GM18951 (cell line): Measurements from ENCODE around the gene COL25A1.

Experiments
- POLR2A ChIP-seq: IDR thresholded peaks from 4 replicates; pipeline ENCODE4 v1.6.1; 2011; ENCODE audit warnings: mild to moderate bottlenecking; ENCODE audit not compliant: insufficient read length, insufficient read depth; ENCODE audit errors: extremely low read depth
- in situ Hi-C: fragments of 300-500 bp; cut with MboI; formaldehyde crosslinking; loops from one replicate; pipeline ENCODE4 v1.12.0; 2022; ENCODE audit warnings: low sequenced_read_pairs, mixed read lengths, inconsistent platforms; ENCODE audit not compliant: unreplicated experiment

The COL25A1 gene

GRCh38 chr4:109185951-109186350 is 116.5 kb downstream of the COL25A1 start:
- in situ Hi-C loops: no loop called here
- TF ChIP-seq POLR2A: no peak

- TF ChIP-seq POLR2A: no peak
- in situ Hi-C loops: no loop called here
Measured at GRCh38 chr4:109185548-109185947, 116.9 kb downstream of the COL25A1 start.

GRCh38 chr4:109184491-109184961 is 117.9 kb downstream of the COL25A1 start:
- in situ Hi-C loops: no loop called here
- TF ChIP-seq POLR2A: no peak

- in situ Hi-C loops: no loop called here
- no peak for TF ChIP-seq POLR2A
Measured at GRCh38 chr4:109183931-109184490, 118.4 kb downstream of the COL25A1 start.

GRCh38 chr4:109182696-109183095 is 119.8 kb downstream of the COL25A1 start:
- TF ChIP-seq POLR2A: no peak
- in situ Hi-C loops: no loop called here

GRCh38 chr4:109179061-109179460 is 123.4 kb downstream of the COL25A1 start:
- no peak for TF ChIP-seq POLR2A
- in situ Hi-C loops: no loop called here

GRCh38 chr4:109177096-109177810 is 125.2 kb downstream of the COL25A1 start:
- no peak for TF ChIP-seq POLR2A
- in situ Hi-C loops: no loop called here

- in situ Hi-C loops: no loop called here
- no peak for TF ChIP-seq POLR2A
Measured at GRCh38 chr4:109174224-109174953, 128.1 kb downstream of the COL25A1 start.

- no peak for TF ChIP-seq POLR2A
- in situ Hi-C loops: no loop called here
Measured at GRCh38 chr4:109172301-109172700, 130.2 kb downstream of the COL25A1 start.

GRCh38 chr4:109171070-109171469 is 131.4 kb downstream of the COL25A1 start:
- no peak for TF ChIP-seq POLR2A
- in situ Hi-C loops: no loop called here

GRCh38 chr4:109169170-109169569 is 133.3 kb downstream of the COL25A1 start:
- TF ChIP-seq POLR2A: no peak
- in situ Hi-C loops: no loop called here

- in situ Hi-C loops: no loop called here
- no peak for TF ChIP-seq POLR2A
Measured at GRCh38 chr4:109166586-109166985, 135.9 kb downstream of the COL25A1 start.

GRCh38 chr4:109166126-109166525 is 136.3 kb downstream of the COL25A1 start:
- no peak for TF ChIP-seq POLR2A
- in situ Hi-C loops: no loop called here

- TF ChIP-seq POLR2A: no peak
- in situ Hi-C loops: no loop called here
Measured at GRCh38 chr4:109164011-109164410, 138.4 kb downstream of the COL25A1 start.

GRCh38 chr4:109163493-109163892 is 139.0 kb downstream of the COL25A1 start:
- in situ Hi-C loops: no loop called here
- no peak for TF ChIP-seq POLR2A
